ENCODE measurements around the gene NAV1. TPM values are rescaled to one million over a fixed set of nuclear protein-coding genes. Genes with fewer than 3 reads are reported as not detected.
A peak's percentile ranks its signal among the peaks of the same experiment; 100 is the strongest.
"Not testable (repeated sequence)": the region's sequence is repeated elsewhere in the genome, so short reads cannot be mapped to it uniquely, and the experiment has no call there.

NAV1 gene
- total and polyA plus RNA-seq, 2 experiments from 2014 or later, result 75.6 to 79.0 TPM

DNA sequence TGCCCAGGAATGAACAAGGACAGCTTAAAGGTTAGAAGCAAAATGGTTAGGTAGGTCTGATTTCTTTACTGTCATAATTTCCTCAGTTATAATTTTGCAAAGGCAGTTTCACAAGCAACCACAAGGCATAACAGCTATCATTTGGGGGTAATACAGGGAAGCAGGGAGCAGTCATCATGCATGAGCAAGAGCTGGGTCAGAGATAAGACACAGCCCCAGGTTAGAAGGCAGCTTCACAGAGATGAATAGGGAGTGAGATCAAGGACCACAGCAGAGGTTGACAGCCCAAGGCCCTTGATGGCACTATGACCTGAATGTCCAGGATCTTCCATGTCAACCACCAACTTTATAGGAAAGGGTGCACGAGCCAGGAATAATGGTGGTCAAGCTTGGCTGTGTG is 23.0 kb upstream of the NAV1 start:
- Histone ChIP-seq H4K20me1 (ENCODE audit: insufficient read depth) (no peaks in the 10 kb centered on the region), H3F3A (ENCODE audit: insufficient read depth) (no peaks in the 10 kb centered on the region), H3K79me2 (ENCODE audit: insufficient read depth) (no peaks in the 10 kb centered on the region), H3K9me2 (ENCODE audit: insufficient read depth) (no peaks in the 10 kb centered on the region), H3K4me3 (no peak overlapping the region), H3K9me3 (ENCODE audit: low read depth) (no peaks in the 10 kb centered on the region), H2AFZ (no peak overlapping the region), H3K27me3 (replicated peaks; ENCODE audit: insufficient read depth) (no peaks in the 10 kb centered on the region), H3K9ac (no peak overlapping the region), H3K4me1 (ENCODE audit: insufficient read depth) (peaks cover 19% of the 10 kb centered on the region), H3K4me2 (ENCODE audit: unreplicated experiment) (no peak overlapping the region), H3K27ac (no peak overlapping the region), H3K36me3 (ENCODE audit: low read depth) (no peaks in the 10 kb centered on the region)
- 72 to 80% methylated on average over 1 of the region's 1 CpG for WGBS, 2 experiments (ENCODE audit: low coverage in 1 of 2, low lambda C conversion rate in 2 of 2, missing lambda C conversion rate in 2 of 2)
- TF ChIP-seq EZH2phosphoT487 (IDR thresholded peaks at IDR 0.05; ENCODE audit: insufficient read depth, low read depth) (no peak), EZH2 (IDR thresholded peaks at IDR 0.05; ENCODE audit: insufficient read depth, poor library complexity, severe bottlenecking) (no peak)
- peak; percentile 14 for DNase-seq
- in situ Hi-C loops (cut with MboI), result no loop called here

DNA sequence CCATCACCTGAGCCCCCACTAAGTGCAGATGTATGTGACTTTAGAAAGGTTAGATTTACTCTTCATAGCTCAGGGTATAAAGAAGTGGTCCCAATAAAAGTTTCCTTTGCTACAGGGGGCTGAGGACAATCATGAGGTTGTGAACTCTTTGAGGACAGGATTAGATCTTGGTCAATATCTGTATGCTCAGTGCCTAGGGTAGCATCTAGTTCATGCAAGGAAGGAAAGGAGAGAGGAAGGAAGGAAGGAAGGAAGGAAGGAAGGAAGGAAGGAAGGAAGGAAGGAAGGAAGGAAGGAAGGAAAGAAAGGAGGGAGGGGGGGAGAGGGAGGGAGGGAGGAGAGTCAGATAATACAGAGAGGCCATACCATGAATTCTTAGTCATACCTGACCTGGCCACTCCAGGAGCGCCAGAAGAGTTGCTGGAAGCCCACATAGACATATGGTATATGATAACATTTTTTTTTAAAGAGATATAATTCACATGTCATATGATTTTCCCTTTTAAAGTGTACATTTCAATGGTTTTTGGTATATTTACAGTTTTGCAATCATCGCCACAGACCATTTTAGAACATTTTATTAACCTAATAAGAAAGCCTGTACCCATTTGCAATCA is 22.3 kb upstream of the NAV1 start:
- TF ChIP-seq EZH2phosphoT487 (IDR thresholded peaks at IDR 0.05; ENCODE audit: insufficient read depth, low read depth), result no peak
- TF ChIP-seq EZH2 (IDR thresholded peaks at IDR 0.05; ENCODE audit: insufficient read depth, poor library complexity, severe bottlenecking), result no peak
- H3K36me3 ChIP-seq (ENCODE audit: low read depth), result no peaks in the 10 kb centered on the region
- H3K4me2 ChIP-seq (ENCODE audit: unreplicated experiment), result no peak overlapping the region
- no peak overlapping the region for H2AFZ ChIP-seq
- H3K9ac ChIP-seq, result no peak overlapping the region
- no peaks in the 10 kb centered on the region for H3K9me3 ChIP-seq (ENCODE audit: low read depth)
- no peak for DNase-seq
- 97 to 100% methylated on average over 2 of the region's 2 CpGs for WGBS, 2 experiments (ENCODE audit: low coverage in 1 of 2, low lambda C conversion rate in 2 of 2, missing lambda C conversion rate in 2 of 2)
- in situ Hi-C loops (cut with MboI), result no loop called here
- no peaks in the 10 kb centered on the region for H4K20me1 ChIP-seq (ENCODE audit: insufficient read depth)
- H3K27me3 ChIP-seq (replicated peaks; ENCODE audit: insufficient read depth), result no peaks in the 10 kb centered on the region
- H3K4me3 ChIP-seq, result no peak overlapping the region
- no peaks in the 10 kb centered on the region for H3F3A ChIP-seq (ENCODE audit: insufficient read depth)
- H3K4me1 ChIP-seq (ENCODE audit: insufficient read depth), result peaks cover 19% of the 10 kb centered on the region
- no peaks in the 10 kb centered on the region for H3K9me2 ChIP-seq (ENCODE audit: insufficient read depth)
- no peaks in the 10 kb centered on the region for H3K79me2 ChIP-seq (ENCODE audit: insufficient read depth)
- no peak overlapping the region for H3K27ac ChIP-seq

GRCh38 chr1:201517631-201518030 is 21.3 kb upstream of the NAV1 start:
- Histone ChIP-seq H2AFZ (no peak overlapping the region), H3F3A (ENCODE audit: insufficient read depth) (no peaks in the 10 kb centered on the region), H3K36me3 (ENCODE audit: low read depth) (no peaks in the 10 kb centered on the region), H3K79me2 (ENCODE audit: insufficient read depth) (no peaks in the 10 kb centered on the region), H3K27ac (no peak overlapping the region), H3K27me3 (replicated peaks; ENCODE audit: insufficient read depth) (no peaks in the 10 kb centered on the region), H4K20me1 (ENCODE audit: insufficient read depth) (no peaks in the 10 kb centered on the region), H3K9ac (no peak overlapping the region), H3K4me3 (no peak overlapping the region), H3K9me2 (ENCODE audit: insufficient read depth) (no peaks in the 10 kb centered on the region), H3K9me3 (ENCODE audit: low read depth) (no peaks in the 10 kb centered on the region), H3K4me1 (ENCODE audit: insufficient read depth) (peaks cover 9% of the 10 kb centered on the region), H3K4me2 (ENCODE audit: unreplicated experiment) (no peak overlapping the region)
- WGBS, 2 experiments (ENCODE audit: low coverage in 1 of 2, low lambda C conversion rate in 2 of 2, missing lambda C conversion rate in 2 of 2), result 74% methylated on average over 7 of the region's 7 CpGs
- in situ Hi-C loops (cut with MboI), result no loop called here
- TF ChIP-seq EZH2phosphoT487 (IDR thresholded peaks at IDR 0.05; ENCODE audit: insufficient read depth, low read depth), result no peak
- TF ChIP-seq EZH2 (IDR thresholded peaks at IDR 0.05; ENCODE audit: insufficient read depth, poor library complexity, severe bottlenecking), result no peak
- no peak for DNase-seq

DNA sequence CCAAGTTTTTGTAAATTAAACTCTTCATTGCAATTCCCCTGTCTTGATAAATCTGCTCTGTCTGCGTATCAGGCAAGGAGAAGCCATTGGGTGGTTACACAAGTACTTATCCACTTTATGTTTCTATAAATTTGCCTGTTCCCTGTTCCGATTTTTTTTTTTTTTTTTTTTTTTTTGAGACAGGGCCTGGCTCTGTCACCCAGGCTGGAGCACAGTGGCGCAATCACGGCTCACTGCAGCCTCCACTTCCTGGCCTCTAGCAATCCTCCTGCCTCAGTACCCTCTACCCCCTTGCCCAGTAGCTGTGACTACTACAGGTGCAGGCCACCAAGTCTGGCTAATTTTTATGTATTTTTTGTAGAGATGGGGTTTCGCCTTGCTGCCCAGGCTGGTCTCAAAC is 20.9 kb upstream of the NAV1 start:
- Histone ChIP-seq H3K9ac (no peak overlapping the region), H3K27me3 (replicated peaks; ENCODE audit: insufficient read depth) (no peaks in the 10 kb centered on the region), H2AFZ (no peak overlapping the region), H3F3A (ENCODE audit: insufficient read depth) (no peaks in the 10 kb centered on the region), H3K4me3 (no peak overlapping the region), H3K9me3 (ENCODE audit: low read depth) (no peaks in the 10 kb centered on the region), H4K20me1 (ENCODE audit: insufficient read depth) (no peaks in the 10 kb centered on the region), H3K4me2 (ENCODE audit: unreplicated experiment) (no peak overlapping the region), H3K27ac (no peak overlapping the region), H3K4me1 (ENCODE audit: insufficient read depth) (0 out of 2 replicates have a peak, but pooled peaks cover 6% of the 10 kb centered on the region), H3K9me2 (ENCODE audit: insufficient read depth) (no peaks in the 10 kb centered on the region), H3K79me2 (ENCODE audit: insufficient read depth) (no peaks in the 10 kb centered on the region), H3K36me3 (ENCODE audit: low read depth) (no peaks in the 10 kb centered on the region)
- 97 to 99% methylated on average over 5 of the region's 5 CpGs for WGBS, 2 experiments (ENCODE audit: low coverage in 1 of 2, low lambda C conversion rate in 2 of 2, missing lambda C conversion rate in 2 of 2)
- no peak for DNase-seq
- TF ChIP-seq EZH2 (IDR thresholded peaks at IDR 0.05; ENCODE audit: insufficient read depth, poor library complexity, severe bottlenecking), result no peak
- TF ChIP-seq EZH2phosphoT487 (IDR thresholded peaks at IDR 0.05; ENCODE audit: insufficient read depth, low read depth), result no peak
- in situ Hi-C loops (cut with MboI), result no loop called here

DNA sequence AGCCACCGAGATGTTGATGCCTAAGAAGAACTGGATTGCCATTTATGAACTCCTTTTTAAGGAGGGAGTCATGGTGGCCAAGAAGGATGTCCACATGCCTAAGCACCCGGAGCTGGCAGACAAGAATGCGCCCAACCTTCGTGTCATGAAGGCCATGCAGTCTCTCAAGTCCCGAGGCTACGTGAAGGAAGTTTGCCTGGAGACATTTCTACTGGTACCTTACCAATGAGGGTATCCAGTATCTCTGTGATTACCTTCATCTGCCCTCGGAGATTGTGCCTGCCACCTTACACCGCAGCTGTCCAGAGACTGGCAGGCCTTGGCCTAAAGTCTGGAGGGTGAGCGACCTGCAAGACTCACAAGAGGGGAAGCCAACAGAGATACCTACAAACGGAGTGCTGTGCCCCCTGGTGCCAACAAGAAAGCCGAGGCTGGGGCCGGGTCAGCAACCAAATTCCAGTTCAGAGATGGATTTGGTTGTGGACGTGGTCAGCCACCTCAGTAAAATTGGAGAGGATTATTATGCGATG is 18.8 kb upstream of the NAV1 start:
- in situ Hi-C loops (cut with MboI); H4K20me1 ChIP-seq (ENCODE audit: insufficient read depth); H3K9me2 ChIP-seq (ENCODE audit: insufficient read depth); H3K9me3 ChIP-seq (ENCODE audit: low read depth); H2AFZ ChIP-seq; H3F3A ChIP-seq (ENCODE audit: insufficient read depth); H3K79me2 ChIP-seq (ENCODE audit: insufficient read depth); H3K27me3 ChIP-seq (replicated peaks; ENCODE audit: insufficient read depth); DNase-seq; H3K4me2 ChIP-seq (ENCODE audit: unreplicated experiment); H3K4me1 ChIP-seq (ENCODE audit: insufficient read depth); H3K27ac ChIP-seq; H3K36me3 ChIP-seq (ENCODE audit: low read depth); H3K4me3 ChIP-seq; H3K9ac ChIP-seq: not testable (repeated sequence)
- 67 to 70% methylated on average over 14 of the region's 14 CpGs for WGBS, 2 experiments (ENCODE audit: low coverage in 1 of 2, low lambda C conversion rate in 2 of 2, missing lambda C conversion rate in 2 of 2)
